ENCODE measurements around the gene CABS1.

Gene CABS1

DNA sequence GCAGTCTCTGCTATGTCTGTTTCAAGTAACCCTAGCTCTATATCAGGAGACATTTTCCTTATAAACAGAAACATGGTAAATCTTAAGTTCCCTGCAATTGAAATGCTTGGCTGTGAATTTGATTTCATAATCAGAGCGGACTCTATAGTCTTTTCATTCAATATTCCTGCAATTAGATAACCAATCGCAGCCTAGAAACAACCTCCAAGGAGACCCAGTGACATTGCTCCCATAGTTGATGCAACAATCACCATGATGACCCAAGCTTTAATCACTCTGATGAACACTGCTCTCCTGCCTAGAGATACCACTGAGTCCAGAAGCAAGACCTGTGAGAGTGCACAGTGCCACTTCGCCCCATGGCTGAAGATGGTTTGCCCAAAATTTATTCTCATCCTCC, at the start of gene CABS1:
Gene CABS1, plus strand, starts transcription at position 301 of the 400 bp plus-strand sequence. Its CDS starts 59 bp downstream, at position 360.
- in situ Hi-C loops (cut with MboI; ENCODE audit: low sequenced_read_pairs): no loop called here

DNA sequence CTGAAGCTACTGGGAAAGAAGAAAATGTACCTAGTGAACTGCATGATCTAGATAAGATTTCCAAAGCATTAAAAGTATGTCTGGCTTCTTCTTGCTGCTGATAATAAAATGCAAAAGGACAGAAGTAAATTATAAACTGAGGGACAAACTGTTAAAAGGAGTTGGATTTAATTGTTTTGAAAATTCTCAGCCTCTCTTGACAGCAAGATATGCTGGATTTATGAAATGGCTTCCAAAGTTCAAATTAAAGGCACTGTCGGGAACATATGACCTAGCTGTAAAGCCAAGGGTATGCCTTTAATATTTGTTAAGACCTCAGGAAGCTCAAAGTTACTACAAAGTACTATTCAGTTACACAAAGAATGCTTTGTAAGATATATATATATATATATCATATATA, 46.1 kb upstream of the CABS1 start:
- in situ Hi-C loops (cut with MboI; ENCODE audit: low sequenced_read_pairs): no loop called here

DNA sequence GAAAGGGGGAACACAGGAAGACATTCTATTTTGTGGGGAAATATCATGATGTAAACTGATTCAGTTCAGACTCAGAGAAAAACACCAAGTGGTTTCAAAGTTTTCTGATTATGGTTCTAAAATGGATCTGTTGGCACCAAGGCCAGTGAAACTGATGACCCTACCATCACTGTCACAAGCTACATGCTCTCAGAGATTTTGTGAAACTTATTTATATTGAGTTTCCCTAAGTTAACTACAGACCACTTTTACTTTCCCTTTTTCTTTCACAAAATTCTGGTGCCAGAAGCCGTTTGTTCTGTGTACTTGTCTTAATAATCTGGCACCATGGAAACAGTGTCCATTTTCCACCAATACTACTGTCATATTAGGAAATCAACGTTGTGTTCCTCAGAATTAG, 43.4 kb upstream of the CABS1 start:
- in situ Hi-C loops (cut with MboI; ENCODE audit: low sequenced_read_pairs): no loop called here

DNA sequence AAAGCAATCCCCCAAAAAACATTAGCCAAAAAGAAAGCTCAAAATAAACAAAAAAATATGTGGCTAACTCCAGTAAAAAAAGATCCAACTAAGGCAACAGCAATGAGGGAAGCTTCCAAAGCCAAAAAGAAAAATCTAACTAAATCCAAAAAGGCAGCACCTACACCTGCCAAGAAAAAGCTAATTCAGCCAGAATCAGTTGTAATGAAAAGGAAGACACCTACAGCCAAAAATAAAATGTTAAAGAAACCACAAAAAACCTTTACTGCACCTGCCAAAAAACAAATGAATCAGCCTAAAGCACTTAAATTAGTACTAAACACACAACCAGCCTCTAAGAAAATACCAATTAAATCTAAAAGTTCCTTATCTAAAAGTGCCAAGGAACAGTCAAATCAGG, 37.2 kb upstream of the CABS1 start:
- in situ Hi-C loops (cut with MboI; ENCODE audit: low sequenced_read_pairs): no loop called here

DNA sequence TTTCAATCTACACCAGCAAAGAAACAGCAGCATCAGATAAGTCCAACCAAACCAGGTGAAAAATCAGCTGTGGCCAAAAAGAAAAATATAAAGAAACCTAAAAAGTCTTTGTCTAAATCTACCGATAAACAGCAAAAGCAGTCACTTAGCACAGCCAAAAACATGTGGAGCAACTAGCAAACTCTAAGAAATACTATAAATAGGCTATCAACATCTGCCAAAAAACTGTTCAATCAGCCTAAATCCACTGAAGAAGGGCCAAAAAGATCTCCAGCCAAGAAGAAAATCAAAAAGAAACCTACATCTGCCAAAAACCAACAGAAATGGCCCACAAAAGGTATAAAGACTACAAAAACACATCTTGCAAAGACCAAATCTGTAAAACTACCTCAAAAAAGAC, 36.7 kb upstream of the CABS1 start:
- in situ Hi-C loops (cut with MboI; ENCODE audit: low sequenced_read_pairs): no loop called here

DNA sequence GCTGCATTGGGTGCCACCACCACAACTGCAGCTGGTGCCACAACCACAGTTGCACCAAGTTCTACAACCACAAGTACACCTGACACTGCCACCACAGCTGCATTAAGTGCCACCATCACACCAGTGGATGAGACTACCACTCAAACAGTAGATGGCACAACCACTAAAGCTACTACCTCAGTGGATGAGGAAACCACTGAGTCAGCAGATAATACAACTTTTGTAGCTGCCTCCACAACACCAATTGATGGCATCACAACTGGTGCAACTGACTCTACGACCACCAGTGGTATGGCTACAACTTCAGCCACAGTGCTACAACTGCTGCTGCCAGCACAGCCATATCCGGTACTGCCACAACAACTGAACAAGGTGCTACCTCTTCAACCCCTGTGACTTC, 35.1 kb upstream of the CABS1 start:
- in situ Hi-C loops (cut with MboI; ENCODE audit: low sequenced_read_pairs): no loop called here

DNA sequence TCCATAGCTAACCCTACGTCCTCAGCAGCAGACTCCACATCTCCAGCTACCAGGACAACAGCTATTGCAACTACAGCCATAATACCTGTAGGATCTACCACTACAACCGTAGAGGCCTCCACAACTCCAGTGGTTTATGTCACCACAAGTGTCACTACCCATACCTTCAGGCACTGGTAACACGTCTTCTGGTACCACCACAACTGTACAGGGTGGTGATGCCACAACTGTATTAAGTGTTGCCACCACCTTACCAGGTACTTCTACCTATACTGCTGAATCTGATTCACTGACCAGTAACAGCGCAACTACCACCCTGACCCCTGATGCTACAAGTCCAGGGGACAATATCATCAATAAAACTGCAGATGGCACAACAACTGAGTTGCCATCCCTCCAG, 34.6 kb upstream of the CABS1 start:
- in situ Hi-C loops (cut with MboI; ENCODE audit: low sequenced_read_pairs): no loop called here

DNA sequence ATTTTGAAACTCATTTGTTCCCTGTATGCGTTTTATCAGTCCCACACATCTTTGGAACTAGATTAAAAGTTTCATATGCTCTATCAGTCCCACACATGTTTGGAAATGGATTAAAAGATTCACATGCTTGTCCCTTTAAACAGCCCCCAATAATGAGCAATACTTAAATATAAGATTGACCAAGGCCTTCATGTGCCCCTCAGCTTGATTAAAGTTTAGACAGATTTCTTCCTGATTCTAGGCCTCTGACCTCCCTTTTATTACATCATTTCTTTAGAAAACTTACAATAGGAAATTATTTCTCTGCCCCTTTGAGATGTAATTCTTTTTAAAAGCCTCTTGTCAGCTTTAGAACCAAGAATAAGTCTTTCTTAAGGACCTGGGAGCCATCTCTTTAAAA, 31.7 kb upstream of the CABS1 start:
- in situ Hi-C loops (cut with MboI; ENCODE audit: low sequenced_read_pairs): no loop called here

DNA sequence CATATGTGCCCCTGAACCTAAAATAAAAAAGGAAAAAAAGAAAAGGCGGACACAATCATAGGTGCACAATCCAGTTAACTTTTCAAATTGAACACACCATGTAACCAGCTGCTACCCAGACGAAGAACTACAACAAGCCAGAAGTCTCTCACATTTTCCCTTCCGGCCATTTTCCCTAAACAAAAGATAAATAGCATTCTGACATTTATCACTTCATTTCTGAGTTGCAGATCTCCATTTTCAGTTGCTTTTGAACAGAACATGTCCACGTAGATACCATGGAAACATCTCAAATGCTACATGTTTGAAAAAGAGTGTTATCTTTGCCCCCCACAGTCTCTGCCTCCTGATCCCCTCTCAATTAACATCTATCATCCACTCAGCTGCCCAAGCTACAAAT, 29.2 kb upstream of the CABS1 start:
- in situ Hi-C loops (cut with MboI; ENCODE audit: low sequenced_read_pairs): no loop called here

DNA sequence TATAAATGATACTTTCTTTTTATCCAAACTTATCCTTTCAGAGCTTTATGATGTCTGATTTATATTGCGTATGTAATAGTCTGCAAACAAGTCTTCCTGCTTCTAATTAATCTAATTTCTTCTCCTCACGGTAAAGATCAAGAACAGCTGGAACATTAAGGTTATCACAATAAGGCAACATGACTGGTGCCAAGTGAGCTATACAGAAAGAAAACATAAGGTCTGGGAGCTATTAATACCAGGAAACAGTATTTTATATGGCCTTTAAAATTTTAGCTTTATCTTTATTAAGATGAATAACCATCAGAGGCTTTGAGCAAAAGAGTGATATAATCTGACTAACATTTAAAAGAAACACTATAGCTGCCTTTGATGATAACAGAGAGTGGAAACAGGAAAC, 28.7 kb upstream of the CABS1 start:
- in situ Hi-C loops (cut with MboI; ENCODE audit: low sequenced_read_pairs): no loop called here

DNA sequence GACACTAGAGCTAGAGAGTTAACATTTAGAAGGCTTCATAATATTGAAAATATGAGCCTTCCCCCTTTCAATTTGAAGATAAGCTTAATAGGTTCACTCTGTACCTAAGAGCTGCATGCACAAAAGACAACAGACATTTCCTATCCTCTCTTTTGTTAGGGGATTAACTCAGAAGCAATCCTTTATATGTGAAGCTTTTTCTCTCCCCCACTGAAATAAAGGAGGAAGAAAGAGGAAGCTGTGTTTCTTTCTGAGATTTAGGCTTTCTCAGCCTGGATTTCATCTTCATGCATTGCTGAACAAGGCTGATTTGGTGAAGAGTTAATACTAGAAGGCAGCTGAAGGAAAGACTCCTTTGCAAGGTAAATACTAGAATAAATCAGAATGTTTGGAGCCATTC, 21.0 kb upstream of the CABS1 start:
- in situ Hi-C loops (cut with MboI; ENCODE audit: low sequenced_read_pairs): no loop called here

DNA sequence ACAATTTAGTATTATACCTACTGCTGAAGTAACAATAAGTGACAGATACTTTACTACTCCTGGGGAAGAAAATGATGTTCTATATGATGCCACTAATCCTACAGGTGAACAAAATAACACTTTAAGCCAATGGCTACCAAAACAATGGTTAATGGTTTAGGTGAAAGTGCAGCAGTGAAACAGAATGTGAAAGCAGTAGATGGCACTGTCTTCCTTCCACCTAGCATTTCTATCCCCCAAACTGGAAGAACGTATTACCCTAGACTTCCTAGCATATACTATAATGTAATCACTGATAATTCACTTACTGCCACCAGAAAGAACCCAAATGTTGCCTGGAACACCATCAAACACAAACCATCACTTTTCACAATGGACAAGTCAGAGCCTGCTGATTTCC, 18.9 kb upstream of the CABS1 start:
- in situ Hi-C loops (cut with MboI; ENCODE audit: low sequenced_read_pairs): no loop called here

DNA sequence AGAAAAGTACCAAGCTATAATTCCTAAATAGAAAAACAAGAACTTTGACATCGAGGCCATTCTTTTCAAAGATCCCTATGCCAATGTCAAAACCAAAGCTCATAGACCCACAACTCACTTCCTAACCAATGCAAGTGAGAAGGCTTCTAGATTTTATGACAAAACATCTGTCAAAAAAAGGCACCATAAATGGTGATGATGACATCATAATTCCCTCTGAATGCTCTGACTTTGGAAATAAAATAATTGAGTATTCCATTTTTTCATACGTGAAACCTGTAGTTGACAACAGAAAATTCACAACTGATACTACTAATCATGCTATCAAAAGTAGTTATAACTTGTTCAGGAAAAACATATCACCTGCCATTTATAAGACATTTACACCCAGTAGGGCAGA, 8.7 kb upstream of the CABS1 start:
- in situ Hi-C loops (cut with MboI; ENCODE audit: low sequenced_read_pairs): no loop called here

DNA sequence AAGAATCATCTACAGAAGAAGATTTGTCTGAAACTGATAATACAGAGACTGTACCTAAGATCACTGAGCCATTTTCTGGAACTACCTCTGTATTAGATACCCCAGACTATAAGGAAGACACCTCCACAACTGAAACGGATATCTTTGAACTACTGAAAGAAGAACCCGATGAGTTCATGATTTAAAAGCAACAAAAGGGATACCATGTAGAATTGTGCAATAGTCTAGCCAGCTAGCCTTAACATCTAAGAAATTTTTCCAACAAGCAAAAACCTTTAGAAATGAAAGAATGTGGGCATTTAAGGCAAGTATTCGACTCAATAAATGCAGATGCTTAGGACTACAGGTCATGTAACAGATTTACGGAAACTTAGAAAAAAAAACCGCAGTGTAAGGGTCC, 1.3 kb downstream of the CABS1 start:
- in situ Hi-C loops (cut with MboI; ENCODE audit: low sequenced_read_pairs): no loop called here

DNA sequence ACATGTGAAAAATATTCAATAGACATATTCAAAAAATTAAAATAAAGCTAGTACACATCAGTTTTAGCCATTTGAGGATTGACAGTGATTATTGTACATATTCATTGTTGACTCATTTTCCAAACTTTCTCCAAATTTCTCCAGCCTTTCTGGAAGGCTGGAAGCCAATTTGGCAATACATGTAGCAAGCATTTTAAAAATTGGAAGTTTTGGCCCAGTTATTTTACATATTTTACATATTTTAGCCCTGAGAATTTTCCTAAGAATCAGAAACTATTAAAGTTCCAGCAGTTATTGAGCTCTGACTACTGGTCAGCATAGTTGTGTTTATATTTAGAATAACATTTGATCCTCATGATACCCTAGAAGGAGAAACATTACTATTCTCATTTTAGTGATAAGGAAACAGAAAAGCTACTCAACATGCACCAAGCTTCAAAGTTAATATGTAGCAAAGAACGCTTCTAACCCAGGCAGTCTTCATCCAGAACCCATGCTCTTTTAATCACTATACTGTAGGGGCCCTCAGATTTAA, 3.2 kb downstream of the CABS1 start:
- in situ Hi-C loops (cut with MboI; ENCODE audit: low sequenced_read_pairs): no loop called here

DNA sequence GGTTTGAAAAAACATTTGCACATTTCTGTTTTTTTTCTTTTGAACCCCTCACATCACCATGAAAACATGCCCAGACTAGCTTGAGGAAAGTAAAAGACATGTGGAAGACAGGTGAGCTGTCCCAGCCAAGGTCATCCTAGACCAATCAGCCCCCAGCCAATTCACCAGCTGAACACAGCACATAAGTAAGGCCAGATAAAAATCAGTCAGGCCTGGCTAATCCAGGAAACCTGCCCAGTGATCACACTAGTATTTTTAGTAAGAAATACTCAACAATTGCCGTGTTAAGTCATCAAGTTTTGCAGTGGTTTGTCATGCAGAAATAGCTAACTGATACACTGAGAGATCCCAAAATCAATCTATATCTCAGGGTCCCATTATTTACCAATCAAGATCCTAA, 21.4 kb downstream of the CABS1 start:
- in situ Hi-C loops (cut with MboI; ENCODE audit: low sequenced_read_pairs): no loop called here

DNA sequence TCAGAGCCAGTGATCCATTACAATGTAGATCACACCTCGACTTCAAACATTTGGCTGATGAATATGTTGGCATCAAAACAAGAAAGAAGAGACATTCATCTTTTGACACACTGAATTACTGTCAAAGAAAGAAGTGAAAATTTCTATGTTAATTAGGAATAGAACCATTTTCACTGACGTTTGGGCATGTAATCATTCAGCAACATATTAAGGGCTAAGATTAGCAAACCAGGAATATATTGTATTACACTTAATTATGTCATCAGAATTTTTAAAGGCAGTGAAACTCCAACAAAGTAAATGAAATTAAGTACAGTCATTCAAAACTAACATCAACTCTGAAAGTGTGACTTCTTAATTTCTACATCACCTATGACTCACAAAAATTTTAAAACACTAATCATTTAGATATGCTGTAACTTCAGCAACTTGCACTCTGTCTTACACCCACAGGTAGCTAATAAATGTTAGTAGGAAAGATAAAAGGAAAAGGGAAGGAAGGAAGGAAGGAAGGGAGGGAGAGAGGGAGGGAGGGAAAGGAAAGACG, 24.4 kb downstream of the CABS1 start:
- in situ Hi-C loops (cut with MboI; ENCODE audit: low sequenced_read_pairs): no loop called here

DNA sequence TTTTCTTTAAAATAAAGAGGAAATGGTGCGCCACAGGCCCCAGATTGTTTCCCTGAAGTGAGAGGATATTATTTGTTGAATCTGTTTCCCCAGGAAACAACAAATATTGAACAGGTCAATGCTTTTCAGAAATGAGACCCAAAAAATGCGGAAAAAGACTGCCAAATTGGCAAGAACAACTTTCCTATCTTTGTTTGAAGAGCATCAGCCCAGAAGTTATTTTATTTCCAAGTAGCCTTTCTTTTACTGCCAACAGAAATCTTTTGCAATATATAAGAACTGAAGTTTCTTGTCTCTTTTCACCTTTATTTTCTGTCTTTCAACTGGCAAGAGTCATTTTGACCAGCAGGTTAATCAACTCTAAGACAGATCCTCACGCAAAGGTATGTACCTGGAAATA, 25.7 kb downstream of the CABS1 start, which contains the start of gene SMR3A:
Gene SMR3A, plus strand, starts transcription at position 301 of the 400 bp plus-strand sequence. CDS start 1,356 bp downstream, outside the sequence.
- in situ Hi-C loops (cut with MboI; ENCODE audit: low sequenced_read_pairs): no loop called here

DNA sequence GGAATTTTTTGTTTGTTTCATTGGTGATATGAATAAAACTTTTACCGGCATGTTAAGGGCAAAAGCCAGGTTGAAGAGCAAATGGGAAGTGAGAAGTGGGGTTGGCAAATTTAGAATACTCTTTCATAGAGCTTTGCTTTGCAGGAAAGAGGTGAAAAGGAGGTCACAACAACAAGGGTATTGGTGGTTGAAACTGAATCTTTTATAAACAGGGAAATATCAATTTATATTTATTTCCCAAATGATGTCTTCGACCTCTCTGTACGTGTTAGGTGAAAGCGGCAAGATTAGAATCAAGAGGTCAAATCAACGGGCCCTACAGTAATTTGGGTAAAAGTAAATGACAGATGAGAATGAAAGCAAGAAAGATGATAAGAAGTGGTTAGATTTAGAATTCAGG, 29.2 kb downstream of the CABS1 start:
- in situ Hi-C loops (cut with MboI; ENCODE audit: low sequenced_read_pairs): no loop called here

DNA sequence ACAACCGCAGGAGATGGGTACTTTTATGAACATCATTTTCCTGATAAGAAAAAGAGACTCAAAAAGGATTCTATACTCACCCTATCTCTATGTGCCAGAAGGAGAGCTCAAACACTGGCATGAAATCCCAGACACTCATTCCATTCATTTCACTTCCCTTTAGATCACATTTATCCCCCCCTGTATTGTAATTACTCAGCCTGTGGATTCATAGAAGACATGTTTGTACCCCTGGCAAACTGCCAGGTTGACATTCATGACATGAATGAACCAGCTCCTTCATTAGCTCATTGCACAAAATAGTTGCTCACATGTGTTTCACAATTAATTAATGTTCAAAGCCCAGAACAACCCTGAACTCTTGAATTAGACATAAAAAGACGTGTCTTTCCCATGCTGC, 30.7 kb downstream of the CABS1 start:
- in situ Hi-C loops (cut with MboI; ENCODE audit: low sequenced_read_pairs): no loop called here

DNA sequence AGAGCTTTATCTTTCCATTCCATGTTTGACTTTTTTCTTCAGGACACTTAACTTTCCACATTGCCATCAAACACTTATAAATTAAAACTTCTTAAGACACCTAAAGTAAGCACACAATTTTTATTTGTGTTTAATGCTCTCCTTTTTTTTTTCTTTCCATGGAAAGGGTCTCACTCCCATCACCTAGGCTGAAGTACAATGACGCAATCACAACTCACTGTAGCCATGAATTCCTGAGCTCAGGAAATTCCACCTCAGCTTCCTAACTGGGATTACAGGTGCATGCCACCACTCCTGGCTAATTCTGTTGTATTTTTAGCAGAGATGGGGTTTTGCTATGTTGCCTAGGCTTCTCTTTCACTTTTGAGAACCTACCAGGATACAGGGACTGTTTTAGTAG, 33.0 kb downstream of the CABS1 start:
- in situ Hi-C loops (cut with MboI; ENCODE audit: low sequenced_read_pairs): no loop called here

DNA sequence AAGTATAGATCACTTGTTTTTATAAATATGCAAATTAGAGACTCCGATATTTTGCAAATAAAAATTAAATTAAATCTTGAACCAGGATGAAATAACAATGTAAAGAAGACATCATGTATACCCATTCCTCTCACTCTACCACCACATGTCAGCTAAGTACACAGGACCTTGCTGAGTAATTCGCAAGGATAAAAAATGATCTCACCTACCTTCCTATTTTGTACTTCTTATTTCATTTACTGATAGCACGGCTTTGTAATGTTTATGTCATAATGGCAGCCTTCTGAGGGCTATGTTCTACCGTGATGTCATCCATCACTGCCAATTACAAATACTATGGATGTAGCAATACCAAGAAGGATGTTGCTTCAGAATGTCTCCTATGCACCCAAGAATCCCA, 37.2 kb downstream of the CABS1 start:
- in situ Hi-C loops (cut with MboI; ENCODE audit: low sequenced_read_pairs): no loop called here

DNA sequence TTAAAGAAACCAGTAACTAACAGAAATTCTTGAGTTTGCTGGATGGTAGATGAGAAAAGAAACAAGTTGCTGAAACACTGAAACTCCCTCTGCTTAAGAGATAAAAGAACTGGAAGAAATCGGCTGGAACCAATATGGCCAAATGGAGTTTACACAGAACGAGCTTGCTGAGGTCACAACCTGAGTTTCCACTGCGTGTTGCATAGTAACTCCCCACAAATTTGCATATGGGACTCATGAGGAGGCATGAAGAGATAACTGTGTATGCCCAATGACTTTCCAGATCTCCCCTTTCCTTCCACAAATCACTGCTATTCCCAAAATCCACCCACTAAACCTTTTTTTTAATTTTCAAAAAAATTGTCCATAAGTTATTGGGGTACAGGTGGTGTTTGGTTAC, 38.0 kb downstream of the CABS1 start:
- in situ Hi-C loops (cut with MboI; ENCODE audit: low sequenced_read_pairs): no loop called here

Measured in HL-60/S4 treated with retinoic acid at 250 ng/mL for 4 days and 3 days (cell line).